GM21515 (cell line): ENCODE data around the gene PTPN7.
"Not testable (repeated sequence)": the region's sequence is repeated elsewhere in the genome, so short reads cannot be mapped to it uniquely, and the experiment has no call there.

Experiments
- ATAC-seq: cut with Tn5 transposase; IDR thresholded peaks from one replicate; pipeline ENCODE4 v1.9.1; 2021; ENCODE audit not compliant: unreplicated experiment

PTPN7 gene

GRCh38 chr1:202111589-202111988 is 48.8 kb downstream of the PTPN7 start:
- ATAC-seq, result not testable (repeated sequence)

GRCh38 chr1:202110977-202111376 is 49.4 kb downstream of the PTPN7 start:
- no peak for ATAC-seq

GRCh38 chr1:202107801-202108731 is 52.3 kb downstream of the PTPN7 start:
- ATAC-seq, result no peak

GRCh38 chr1:202107321-202107761 is 53.1 kb downstream of the PTPN7 start:
- no peak for ATAC-seq

GRCh38 chr1:202106340-202107254 is 53.8 kb downstream of the PTPN7 start:
- ATAC-seq, result no peak

GRCh38 chr1:202105571-202106339 is 54.6 kb downstream of the PTPN7 start:
- no peak for ATAC-seq

GRCh38 chr1:202104073-202104472 is 56.3 kb downstream of the PTPN7 start:
- no peak for ATAC-seq

- no peak for ATAC-seq
These were observed 59.2 kb downstream of the PTPN7 start for GRCh38 chr1:202101184-202101583.
